ENCODE results near the gene FLT1.

Gene FLT1

DNA sequence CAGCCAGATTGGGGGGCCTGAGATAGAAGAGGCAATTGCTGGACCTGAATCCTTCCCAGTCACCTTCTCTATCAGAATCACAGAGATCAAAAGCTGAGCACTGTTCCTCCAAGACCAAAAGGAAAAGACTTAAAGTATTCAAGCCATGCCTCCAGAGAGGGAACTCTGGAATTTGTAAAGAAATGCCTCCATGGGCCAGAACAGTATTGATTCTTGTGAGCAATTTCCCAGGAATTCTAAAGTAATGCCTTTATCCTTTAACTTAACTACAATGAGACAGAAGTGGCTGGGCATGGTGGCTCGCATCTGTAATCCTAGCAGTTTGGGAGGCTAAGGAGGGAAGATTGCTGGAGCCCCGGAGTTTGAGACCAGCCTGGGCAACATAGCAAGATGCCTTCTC is 148.8 kb downstream of the FLT1 start:
- no peak for DNase-seq (ENCODE audit: low read depth, low spot score)

DNA sequence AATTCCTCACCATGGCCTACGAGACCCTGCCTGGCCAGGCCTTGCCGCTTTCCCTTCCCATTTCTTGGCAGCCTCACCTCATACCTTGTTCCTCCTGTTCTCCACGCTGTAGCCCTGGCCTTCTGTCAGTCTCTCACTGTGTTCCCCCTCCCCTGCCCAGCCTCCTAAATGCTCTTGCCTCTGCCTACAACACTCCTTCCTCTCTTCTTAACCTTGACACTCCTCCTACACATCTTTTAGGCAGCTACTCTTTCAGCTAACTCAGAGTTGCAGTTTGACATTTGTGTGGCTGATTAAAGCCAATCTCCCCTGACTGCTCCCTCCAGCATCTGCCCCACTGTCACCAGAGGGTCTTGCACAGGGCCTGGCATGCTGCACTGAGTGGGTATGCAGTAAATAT is 150.8 kb downstream of the FLT1 start:
- no peak for DNase-seq (ENCODE audit: low read depth, low spot score)

DNA sequence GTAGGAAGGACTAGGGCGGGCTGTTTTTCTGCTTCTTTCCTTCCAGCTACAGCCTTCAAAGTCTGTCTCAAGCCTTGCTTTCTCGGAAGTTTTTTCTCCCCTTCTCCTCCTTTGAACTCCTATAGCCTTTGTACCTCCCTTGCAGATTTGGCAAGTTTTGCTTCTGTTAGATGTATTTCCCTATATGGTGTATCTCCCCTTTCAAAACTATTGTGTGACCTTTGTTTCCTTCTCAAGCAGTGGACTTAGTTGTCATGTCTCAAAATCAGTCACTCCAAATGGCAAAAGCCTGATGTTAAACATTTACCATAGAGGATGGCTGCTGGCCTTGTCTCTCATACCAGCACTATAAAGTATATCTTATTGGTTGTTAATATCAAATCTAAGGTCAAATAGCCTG is 152.7 kb downstream of the FLT1 start:
- DNase-seq (ENCODE audit: low read depth, low spot score), result no peak

DNA sequence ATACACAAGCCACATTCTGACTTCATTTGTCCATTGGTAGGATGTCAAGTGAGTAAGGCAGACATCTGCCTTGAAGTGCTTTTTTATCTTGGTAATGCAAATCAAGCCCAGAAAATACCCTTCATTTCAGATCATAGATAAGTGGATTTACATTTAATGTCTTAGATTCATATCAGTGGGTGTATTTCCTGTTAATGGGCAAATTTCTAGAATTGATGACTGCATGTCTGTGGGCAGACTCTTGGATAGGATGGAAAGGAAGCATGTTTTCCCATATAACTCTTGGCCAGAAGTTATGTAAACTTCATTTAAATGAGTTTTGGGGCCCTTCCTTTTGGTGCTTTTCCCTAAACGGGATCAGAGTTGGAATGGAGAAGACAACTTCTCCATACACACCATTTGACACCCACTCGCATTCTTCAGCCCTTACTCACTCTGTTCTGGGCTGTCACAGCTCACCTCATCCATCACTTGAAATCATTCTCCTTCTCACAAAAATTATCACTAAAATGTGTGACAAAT is 154.6 kb downstream of the FLT1 start:
- no peak for DNase-seq (ENCODE audit: low read depth, low spot score)

DNA sequence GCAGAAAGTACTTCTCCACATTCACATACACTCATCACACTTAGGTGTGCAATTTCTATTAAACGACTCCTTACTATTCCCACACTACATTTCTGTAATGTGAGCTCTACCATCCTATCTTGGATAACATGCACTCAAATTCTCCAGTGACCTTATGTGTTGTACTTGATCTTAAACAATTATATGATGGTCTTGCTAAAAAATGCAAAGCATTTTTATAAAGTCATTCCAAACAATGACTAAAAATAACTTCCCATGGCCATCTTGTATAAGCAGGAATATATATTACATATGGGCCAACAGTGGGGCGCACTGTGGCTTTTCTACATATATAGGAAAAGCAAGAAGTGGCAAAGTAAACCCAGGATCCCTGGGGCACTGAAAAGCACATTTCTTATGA is 155.5 kb downstream of the FLT1 start:
- DNase-seq (ENCODE audit: low read depth, low spot score), result no peak

DNA sequence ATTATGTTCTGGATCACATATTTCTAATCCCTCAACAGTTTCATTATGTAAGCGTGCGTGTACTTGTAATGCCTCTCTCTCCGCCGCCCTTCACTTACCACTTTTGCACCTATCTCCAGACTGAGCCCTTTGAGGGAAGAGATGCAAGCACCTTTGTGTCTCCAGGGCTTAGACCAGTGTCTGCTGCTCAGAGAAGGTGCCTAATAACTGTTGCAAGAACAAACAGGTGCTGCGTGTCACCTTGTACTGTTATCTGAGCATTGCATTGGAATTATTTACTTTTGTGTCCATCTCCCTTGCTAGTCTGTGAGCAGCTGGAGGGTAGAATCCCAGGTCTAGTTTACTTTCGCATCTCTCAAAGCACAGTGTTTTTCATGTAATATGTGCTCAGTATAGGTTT is 156.2 kb downstream of the FLT1 start:
- no peak for DNase-seq (ENCODE audit: low read depth, low spot score)

DNA sequence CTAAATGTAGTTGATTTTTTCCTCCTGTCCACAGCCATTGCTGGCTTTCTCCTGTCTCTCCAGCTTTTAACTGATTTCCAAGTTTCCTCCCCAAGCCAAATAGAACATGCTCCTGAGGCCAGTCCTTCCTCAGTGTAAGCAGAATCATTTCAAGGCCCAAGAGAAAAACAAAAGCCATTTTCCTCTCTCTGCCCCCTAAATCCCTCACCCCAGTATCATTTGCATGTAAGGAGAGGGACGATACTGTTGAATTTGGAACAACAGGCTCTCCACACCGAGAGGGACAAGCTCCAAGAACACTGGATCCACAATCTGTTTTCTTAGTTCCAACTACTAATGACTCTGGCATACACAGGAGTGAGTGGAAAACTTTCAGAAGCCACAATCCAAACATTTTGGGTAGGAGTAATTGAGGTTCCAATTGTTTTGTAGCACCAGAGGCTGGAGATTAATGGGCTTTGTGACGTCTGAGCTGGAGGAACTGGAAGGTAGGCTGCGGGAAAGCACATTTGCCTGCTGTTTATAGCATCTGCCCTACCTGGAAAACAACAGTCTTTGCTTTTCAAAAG is 156.8 kb downstream of the FLT1 start:
- DNase-seq (ENCODE audit: low read depth, low spot score), result no peak

DNA sequence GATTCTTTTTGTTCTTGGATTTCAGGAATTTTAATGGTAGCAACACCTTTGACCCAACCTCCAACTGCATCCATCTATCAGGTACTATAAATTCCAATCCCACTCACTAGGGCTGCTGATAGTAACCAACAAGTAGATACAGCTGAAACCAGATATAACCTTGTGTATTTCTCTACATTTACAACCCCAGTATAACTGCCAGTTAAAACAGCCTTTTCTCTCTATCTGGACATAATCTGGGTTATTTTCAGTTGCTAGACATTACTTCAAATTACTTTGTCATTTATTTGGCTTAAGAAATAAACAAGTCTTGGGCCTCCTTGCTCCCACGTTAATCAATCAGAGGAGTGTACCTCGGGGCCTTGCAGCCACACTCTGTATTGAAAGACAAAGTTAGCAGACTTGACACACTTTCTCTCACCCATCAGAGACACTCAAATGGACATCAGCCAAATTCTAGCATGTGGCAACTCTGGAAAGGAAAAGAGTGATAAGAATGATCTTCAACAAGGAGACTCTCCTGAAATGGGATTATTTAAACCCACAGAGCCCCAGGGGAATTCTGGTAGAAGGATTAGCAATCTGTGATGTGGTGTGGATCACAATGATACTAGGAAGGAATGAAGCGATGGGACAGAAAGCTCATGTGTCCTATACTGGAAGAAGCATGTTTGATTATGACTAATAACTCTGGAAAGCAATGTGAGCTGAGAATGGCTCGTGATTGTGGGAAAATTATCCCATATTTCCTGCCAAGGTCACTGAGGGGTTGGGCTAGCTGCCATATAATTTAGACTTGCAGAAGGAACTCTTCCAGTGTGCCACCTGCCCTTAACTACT is 157.5 kb downstream of the FLT1 start:
- DNase-seq (ENCODE audit: low read depth, low spot score), result no peak

DNA sequence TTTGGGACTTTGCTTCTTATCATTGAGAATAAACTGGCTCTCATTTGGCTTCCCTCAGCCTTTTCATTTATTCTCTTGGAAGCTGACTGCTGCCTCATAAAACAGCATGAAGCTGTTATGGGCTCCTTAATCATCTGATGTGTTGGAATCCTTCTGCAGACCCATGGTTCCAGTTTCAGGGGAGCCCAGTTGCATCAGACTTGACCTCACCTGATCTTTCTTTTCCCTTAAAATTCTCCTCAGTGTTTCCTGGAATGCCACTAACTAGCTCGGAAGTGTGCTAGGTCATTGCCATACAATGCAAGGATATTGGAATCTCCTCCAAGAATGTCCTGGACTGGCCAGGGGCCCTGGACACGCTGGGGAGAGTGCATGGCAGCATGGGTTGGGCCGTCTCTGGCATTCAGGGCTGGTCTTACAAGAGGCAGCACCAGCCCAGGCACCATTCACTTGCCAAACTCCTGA is 158.7 kb downstream of the FLT1 start:
- DNase-seq (ENCODE audit: low read depth, low spot score), result no peak

DNA sequence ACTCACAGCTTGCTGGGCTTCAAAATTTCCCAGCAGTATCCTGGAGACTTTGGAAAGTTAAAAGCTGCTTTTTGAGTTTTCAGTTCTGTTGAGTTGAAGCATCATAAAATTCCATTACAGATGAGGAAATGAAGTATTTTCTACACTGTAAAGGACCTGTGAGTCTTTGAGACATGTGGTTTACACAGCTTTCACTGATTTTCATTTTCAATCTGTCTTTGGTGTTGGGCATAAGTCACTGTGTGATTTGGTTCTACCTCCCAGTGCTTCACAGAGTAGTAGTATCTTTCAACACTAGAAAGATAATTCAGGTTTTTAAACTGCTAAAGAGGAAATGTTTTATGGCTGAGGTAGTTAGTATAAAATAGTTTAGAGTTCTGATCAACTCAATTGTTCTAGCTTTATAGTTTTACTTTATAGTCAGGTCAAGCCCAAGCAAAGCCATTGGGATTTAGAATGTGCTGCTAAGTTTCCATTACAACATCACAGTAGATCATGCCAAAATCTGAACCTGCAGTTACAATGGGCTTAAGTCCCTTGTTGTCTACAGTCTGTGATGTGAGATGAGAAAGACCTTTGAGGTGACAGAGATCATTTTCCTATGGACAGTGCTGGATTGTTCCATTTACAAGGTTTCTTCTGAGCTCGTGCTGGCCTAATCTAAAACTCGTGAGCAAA is 161.6 kb downstream of the FLT1 start:
- DNase-seq (ENCODE audit: low read depth, low spot score), result no peak

DNA sequence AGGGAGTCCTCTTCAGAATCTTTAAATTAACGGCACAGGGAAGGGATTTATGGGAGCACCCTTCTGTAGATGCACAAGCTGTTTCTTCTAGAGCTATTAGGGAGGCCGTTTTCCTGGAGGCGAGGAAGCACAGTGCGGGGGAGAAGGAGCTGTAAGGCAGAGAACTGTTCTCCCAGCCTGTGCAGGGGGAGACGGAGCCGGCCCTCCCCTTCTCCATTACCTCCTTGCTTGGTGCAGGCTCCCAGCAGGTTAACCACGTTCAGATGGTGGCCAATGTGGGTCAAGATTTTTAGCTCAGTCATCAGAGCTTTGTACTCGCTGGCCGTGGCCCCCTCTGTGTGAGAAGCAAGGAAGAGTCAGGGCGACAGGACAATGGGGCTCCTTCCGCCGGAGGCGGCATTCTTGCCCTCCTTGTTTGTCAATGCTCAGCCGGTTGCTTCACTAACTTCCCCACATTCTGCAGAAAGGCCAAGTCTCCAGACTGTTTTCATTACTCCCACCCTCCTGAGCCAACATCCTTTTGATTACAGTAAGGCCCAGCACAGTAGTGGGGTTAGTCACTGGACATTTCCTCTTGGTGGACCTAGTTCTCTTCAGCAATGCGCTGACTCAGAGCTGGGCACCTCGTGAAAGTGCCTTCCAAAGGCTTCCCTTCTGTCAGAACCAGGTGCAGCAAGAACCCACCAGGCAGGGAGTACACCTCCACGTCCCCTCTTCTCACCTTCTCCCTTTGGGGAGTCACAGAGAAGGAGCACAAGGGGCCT is 165.4 kb downstream of the FLT1 start:
- no peak for DNase-seq (ENCODE audit: low read depth, low spot score)

DNA sequence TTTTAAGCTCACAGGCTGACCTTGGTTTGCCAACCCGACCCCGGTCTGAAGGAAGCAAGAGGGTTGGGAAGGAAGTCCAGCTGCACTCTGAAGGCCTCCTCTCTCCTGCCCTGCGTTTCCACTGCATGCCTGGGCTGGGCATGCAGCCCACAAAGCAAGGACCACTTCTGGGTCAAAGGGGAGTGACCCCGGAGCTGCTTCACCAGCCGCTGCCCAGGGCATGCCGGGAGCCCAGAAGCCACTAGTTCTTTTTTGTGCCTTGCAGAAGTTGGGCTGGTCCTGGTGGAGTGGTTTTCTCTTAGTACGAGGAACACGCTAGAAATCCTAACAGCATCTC is 166.7 kb downstream of the FLT1 start:
- no peak for DNase-seq (ENCODE audit: low read depth, low spot score)

DNA sequence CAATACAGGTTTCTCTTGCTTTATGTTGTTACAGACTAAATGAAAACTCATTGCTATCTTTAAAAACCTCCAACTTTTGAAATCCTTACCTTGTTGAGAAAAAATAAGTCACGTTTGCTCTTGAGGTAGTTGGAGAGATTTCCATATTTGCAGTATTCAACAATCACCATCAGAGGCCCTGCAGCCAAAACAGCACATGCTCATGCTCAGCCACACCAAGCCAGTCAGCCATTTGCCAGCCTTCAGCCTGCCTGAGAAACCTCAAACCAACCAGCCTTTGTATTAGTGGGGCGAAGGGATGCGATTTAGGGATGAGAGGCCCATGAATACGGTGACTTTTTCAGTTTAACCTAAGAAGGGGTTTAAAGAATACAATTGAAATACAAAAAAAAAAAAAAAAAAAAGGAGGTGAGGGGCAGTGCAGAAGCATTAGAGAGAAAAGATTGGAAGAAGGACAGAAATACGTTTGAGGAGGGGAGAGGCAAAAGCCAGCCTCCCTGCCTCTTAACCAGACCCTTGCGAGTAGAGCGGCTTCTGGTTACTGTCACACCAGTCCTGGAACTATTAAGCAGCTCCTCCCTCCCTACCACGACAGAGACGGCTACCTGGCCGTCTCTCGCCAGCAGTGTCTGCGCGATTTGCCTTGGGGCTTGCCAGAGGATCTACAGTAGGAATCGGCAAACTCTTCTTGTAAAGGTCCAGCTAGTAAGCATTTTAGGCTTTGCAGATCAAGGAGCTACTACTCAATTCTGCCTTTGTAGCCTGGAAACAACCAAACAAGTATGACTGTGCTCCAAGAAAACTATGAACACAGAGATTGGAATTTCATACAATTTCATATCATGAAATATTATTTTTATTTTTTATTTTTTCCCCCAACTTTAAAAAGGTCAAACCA is 167.3 kb downstream of the FLT1 start:
- no peak for DNase-seq (ENCODE audit: low read depth, low spot score)

DNA sequence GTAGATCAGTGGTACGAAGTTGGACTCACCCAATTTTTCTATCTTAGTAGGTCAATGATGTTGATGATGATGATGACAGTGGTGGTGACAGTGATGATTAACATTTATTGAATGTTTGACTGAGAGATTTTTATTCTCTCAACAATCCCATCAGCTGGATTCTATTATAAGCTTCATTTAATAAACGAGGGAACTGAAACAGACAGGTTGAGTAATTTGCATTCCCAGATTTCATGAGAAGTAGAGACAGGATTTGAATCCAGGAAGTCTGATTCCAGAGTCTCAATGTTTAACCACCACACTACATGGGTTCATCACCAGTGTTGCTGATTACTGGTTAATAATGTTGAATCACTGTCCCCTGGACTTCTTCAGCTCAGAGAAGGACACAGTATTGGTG is 168.9 kb downstream of the FLT1 start:
- DNase-seq (ENCODE audit: low read depth, low spot score), result no peak

DNA sequence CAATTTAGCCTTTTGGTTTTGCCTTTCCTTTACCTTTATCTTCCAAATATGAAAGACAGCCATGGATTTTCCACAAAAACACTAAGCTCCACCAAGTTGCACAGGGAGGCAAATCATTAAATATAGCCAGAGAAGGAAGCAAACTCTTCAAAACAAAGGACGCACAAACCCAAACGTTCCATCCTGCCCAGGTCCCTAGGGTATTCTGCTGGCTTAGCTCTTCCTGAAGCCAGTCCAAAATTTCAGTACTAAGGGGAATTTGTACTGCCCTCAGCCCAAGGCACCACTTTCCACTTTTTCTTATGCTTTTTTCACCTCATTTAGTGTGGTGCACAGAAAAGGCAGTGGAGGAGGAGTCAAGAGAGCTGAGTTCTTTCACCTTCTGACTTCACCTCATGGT is 169.9 kb downstream of the FLT1 start:
- DNase-seq (ENCODE audit: low read depth, low spot score), result no peak

DNA sequence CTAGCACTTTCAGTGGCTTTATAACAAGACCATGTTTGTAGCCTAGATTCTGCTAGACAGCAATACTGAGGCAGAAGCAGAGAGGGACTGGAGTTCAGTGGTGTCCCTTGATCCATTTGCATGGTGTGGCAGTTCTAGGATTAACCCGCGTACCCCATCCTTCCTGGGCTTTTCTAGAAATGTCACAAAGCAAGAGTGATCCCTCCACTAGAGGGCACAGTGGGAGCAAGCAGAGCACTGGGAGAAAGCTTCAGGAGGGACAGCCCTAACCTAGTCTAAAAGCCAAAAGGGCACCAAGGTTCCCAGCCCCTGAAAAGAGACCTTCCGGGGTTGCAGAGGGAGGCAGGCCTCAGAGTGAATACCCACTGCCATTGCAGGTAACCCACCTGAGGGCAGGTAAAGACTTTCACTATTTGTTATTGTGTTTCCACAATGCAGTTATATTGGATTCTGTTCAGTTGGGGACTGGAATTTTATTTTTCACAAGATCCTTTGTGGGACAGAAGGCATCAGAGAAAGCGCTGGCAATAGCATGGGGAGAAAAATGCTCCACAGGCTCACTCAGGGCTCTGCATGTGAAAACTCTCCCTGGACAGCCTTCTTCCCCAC is 170.6 kb downstream of the FLT1 start:
- peak; percentile 15 for DNase-seq (ENCODE audit: low read depth, low spot score)

DNA sequence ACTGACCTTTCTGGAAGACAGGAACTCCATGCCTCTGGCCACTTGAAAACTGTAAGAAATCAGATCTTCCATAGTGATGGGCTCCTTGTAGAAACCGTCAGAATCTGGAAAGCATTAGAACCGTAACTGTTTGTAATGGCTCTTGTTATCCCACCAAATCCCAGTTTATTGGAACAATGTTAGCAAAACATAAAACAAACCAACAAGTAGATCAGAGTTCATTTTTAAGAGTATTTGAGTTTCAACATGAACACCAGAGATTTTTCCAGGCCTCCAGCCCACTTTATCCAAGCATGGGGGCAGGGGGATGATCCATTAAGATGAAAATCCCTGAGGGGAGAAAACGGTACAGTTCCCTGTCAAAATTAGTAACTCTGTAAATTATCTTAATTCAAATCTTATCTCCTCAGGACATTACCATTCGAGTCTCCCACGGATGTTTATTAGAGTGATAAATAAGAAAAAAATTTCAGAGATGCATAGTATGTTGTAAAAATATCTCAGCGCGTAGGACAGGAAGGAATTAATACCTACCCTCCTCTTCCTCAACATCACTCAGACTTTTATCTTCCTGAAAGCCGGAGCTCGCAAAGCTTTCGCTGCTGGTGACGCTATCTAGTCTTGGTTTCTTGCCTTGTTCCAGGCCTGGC is 172.5 kb downstream of the FLT1 start:
- no peak for DNase-seq (ENCODE audit: low read depth, low spot score)

DNA sequence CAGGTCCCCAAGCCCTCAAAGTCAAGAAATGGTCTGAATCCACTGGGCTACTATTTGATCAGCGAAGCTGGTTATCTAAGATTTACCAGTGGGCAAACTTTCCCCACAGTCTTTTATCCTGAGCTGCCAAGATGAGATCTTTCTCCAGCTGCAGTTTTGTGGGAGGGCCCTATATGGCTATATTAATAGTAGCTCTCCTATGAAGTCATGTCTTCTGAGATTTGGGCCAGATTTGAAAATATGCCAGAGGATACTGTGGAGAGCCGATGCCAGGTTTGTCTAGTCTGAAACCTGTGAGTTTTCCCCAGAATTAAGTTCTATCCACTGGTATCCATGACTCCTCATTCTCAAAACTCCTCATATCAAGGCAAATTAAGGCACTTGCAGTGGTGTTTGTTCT is 173.2 kb downstream of the FLT1 start:
- no peak for DNase-seq (ENCODE audit: low read depth, low spot score)

DNA sequence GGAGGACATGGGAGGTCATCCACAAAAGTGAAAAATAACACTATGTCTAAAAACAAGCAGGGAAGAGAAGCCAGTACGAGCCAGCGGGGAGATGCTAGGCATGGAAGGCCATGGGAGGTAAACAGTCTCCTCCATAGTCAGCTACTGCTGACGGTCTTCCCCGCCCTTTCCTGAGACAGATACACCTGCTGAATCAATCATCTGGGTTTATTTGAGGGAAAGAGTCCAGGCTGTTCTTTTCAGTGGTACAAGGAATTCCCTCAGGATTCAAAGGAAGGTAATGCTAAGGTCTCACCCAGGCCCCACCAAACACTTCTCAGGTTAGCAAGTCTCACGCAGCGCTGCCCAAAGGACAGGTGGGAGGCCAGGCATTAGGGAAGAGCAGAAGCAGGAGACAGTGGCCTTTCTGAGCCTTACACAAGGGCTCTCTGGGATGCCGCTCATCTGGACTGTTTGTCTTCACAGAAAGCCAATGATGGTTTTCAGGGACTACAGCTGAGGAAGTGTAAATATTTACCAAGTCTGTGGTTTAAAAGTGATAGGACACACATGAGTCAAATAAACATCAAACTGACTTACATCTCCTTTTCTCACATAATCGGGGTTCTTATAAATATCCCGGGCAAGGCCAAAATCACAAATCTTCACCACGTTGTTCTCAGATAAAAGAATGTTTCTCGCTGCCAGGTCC is 173.9 kb downstream of the FLT1 start:
- no peak for DNase-seq (ENCODE audit: low read depth, low spot score)

Data from activated naive CD8-positive, alpha-beta T cell treated with anti-CD3 and anti-CD28 coated beads, Interleukin-2, amount 50 U/mL, for 16 hours (primary cell).